HG03565 (cell line): Measurements from ENCODE around the gene RND3.

Experiments used
- ATAC-seq: cut with Tn5 transposase; IDR thresholded peaks from one replicate; pipeline ENCODE4 v1.9.1; 2021; ENCODE audit warnings: mild to moderate bottlenecking, moderate library complexity; ENCODE audit not compliant: unreplicated experiment

RND3 gene

DNA sequence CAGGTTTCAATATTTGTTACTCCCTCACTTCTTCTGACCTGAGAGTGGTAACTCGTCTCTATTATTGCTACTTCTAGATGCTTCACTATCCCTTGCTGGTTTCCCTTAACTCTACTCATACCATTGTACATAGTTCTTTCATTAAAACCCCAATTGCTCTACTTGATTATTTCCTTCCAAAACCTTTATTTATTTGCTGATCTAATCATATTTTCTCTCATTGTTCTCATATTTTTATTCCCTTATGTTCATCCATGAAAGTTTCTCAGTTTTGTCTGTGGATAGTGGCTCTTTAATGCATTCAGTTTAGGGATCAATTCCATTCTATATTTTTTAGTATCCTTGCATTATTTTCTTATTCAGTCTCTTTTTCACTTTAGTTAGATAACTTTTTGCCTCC lies 42.1 kb downstream of the RND3 start:
- ATAC-seq = no peak

DNA sequence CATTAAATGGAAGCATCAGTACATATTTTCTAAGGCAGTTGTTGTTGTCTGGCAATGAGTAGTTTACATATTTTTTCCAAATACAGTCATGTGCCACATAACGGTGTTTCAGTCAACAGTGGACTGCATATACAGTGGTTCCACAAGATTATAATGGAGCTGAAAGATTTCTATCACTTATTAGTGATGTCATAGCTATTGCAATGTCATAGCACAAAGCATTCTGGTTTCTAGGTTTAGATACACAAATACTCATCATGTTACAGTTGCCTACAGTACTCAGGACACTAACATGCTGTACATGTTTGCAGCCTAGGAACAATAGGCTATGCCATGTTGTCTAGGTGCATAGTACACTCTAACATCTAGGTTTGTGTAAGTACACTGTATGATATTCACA lies 45.0 kb downstream of the RND3 start:
- ATAC-seq = no peak

DNA sequence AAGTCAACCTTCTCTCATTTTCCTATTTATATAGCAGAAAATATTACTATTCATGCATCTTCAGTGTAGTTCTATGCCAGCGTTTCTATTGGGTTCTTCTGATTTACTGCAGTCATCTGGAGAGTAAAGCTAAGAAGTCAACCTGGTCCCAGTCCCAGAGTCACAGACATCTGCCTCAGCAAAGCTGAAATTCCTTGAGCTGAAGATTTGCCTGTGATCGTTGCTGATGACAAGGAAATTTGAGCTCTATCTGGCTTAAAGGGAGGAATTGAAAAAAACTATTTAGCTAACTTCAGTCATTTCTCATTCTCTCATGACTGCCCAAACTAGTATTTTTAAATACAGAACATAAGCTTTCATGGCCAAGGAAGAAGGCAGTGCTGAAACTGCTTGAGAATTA lies 45.7 kb downstream of the RND3 start:
- ATAC-seq = no peak

DNA sequence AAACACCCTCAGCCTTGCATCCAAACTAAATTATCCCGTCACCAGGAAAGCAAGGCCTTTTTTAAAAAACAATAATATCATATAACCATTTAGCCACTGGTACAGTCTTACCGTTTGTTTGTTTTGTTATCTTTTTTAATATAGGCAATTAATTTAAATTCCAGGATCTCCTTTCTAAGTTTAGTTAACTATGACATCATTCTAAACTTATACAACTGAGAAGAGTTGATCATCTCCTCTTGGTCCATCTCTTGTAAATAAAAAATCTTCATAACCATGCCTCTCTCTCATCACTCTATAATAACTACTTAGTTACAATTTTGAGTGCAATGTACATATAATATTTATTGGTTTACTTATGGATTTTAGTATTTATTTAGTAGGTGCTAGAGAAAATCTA lies 46.2 kb downstream of the RND3 start:
- no peak for ATAC-seq

DNA sequence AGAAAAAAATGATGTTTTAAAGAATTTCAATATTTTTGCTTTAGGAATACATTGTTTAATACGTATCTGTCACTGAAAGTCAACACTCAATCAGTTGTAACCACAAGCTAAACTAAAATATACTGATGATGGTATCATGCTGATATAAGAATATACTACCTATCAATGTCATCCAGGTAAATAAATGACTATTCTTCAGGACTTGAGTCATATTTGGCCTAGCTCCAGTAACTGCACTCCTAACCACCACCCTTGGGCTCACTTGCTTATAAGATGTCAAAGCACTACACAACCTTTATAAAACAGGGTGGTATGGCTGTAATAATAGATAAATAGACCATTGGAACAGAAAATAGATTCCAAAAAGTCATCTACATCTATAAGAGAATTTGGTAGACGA lies 48.8 kb downstream of the RND3 start:
- no peak for ATAC-seq

DNA sequence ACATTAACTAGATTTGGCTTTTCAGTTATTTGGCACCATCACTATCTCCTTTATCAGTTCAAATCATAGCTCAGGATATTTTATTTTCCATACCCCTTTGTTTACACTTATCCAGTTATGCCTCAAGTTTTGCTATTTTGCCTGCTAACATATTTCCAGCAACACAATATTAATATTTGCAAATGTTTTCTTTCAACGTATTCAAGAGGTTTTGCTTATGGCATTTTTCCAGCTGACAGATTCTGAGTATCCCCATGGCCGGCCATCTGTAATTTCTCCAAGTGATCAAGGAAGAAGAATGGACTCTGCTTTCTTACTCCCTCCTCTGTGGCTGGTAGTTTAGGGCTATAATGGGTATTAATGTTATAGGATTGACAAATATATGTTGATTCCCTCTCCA lies 49.4 kb downstream of the RND3 start:
- ATAC-seq = no peak

DNA sequence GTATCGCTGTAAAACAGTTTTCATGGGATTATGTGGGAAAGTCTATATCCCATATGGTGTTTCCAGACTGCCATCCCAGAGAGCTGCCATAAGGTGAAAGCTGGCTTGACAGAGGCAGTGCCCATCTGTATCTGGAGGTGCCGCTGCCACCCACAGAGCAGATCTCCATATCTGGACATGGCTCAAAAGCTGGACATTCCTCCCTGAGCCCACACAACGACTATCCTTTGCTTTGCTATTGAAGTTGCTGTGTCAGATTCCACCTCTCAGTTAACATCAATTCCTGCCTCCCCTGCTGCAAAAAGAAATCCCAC lies 55.2 kb downstream of the RND3 start:
- no peak for ATAC-seq

DNA sequence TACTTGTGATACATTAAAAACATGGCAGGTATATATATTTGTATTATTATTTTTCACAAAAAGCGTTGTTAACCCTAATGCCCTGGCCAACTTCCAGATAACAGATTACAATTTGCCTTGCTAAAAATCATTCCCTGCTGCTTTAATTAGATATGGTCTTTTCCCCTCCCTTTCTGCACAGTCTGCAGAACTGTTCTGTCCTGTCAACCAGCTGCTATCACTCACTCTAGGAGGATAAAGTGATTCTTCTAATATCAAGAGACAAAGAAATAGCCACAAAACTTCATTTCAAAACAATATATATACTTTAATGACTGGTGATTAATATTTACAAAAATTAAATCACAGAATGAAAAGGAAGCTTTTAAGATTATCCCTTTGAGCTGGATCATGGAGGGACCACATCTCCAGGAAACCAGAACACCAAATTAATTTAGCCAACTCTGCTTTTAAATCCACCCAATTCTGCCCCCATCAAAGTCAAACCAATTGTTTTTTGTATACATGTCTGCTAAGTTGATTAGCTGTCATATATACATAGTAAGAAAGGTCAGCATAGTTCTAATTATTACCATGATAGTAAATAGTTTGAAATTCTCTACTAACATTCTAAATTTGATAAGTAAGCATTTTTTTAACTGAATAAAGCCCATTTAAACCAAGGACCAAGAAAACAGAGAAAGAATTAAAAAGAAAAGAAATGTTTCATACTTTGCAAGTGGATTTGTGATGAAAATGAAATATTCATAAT lies 55.7 kb downstream of the RND3 start:
- ATAC-seq = no peak

DNA sequence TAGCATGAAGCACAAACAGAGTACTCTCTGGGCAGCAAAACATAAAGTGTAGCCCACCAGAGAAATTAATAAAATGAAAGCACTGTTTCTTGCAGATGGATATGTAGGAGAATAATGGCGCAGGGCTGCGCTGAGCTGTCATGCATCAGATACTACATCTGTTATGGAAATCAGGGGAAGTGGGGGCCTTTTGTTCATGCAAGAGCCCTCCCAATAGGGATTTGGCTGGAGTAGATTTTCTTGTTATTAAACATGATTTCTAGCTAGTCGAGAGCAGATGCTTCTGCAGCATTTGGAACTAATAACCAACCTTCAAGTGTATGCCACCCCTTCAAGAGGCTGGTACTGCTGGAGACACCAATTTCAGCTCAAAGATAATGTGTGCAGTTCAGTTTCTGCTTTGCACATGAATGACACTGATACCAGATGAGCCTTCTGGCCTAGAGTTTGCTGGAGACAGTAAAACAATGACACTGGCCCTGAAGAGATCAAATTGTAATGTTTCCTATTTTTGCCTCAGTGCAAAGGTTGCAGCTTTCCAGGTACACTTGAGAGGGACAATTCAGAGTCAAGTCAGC lies 58.0 kb downstream of the RND3 start:
- ATAC-seq = no peak

DNA sequence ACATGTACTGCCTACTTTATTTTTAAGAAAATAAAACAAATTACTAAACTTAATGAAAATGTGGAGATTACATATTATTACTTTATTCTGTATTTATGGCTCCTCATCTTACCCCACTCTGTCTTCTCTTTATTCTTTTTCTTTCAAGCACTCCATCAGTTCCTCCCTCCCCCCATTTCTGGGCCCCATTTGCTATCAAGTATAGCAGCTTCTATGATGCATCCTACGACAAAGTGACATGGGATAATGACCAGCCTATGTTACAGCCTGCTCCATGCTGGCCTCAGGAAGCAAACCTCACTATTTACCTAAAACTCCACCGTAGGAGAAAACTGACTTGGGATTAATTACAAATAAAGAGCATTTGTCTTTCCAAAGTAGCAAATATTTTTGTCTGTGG lies 58.8 kb downstream of the RND3 start:
- ATAC-seq = no peak

DNA sequence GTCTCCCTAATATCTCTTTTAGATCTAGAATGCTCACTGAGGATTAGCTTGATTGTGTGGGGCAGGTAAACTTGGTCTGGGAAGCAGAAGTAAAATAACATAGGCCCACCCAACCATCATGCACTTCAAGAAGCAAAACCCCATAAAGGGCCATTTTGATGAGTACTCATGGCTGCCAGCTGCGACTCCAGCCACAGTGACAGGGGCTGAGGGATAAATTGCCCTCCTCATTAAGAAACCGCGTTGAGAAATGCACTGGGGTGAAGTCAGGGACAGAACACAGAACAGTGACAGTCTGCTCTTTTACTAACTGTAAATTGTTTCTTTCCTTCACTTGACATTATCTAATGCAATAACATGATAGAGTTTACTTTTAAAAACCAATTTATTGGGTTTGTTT lies 60.2 kb downstream of the RND3 start:
- no peak for ATAC-seq

DNA sequence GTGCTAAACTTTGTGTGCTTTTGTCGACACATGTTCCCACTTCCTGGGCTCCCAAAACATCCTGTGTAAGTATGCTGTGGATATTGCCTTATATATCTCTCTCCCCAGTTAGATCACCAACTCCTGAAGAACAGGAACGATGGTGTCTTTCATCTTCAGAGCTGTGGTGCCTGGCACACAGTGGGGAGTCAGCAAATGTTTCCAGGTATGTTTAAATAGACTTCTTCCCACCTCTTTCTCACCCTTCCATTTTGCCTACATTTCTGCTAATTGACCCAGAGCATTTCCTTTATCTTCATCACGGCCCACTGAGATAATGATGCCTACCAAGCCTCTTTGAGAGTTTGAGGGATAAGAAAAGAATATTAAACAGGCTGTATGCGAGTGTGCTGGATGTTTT lies 60.7 kb downstream of the RND3 start:
- no peak for ATAC-seq

DNA sequence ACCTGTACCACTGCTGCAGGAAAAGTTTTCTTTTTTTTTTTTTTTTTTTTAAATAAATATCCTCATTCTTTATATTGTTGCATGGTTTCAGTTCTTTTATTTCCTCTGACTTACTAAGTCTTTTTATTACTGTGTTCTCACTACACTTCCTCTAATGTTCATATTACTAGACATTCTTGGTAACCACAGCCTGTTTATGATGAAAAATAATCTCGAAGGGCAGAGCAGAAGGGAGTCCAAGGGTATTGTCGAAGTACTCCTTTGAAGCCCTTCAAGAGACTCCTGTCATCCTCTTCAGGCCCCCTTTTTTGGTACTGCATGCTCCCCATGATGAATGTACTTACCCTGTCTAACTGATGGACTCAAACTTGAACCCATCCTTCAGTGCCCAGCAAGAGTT lies 61.2 kb downstream of the RND3 start:
- no peak for ATAC-seq

DNA sequence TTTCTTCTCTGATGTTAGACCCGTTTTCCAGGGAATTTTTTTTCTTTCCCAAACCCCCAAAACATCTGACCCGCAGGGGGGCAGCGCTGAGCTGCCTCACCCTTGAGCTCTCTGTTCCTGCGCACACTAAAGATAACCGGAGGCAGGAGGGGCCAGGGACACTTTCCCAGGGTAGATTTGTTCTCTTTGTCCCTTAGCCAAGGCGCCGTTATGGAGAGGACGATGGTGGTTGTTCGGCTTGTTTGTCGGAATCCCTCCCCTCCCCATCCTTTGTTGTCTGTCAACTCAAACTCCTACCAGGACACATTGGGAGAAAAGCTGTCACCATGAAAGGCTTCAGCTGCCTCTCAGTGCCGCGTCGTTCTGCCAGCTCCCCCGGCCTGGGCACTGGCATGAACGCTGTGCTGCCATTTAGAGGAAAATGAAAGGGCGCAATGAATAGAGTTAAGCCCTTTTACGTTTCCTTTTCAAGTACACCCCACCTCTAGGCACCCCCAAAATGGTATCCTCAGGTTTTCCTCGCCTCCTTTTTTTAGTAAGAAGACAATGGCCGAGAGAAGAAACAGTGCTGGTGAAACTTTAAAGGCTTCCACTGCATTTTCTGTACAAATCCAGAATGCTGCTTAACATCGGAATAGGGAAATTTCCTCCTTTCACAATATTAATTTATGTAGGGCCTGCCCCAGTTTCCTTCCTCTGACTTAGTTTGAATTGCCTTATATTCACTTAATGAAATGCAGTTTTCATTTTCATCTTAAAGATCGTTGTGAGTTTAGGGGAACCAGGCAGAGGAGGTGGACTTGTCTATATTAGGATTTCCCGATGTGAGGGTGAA lies 62.1 kb downstream of the RND3 start:
- ATAC-seq = no peak

DNA sequence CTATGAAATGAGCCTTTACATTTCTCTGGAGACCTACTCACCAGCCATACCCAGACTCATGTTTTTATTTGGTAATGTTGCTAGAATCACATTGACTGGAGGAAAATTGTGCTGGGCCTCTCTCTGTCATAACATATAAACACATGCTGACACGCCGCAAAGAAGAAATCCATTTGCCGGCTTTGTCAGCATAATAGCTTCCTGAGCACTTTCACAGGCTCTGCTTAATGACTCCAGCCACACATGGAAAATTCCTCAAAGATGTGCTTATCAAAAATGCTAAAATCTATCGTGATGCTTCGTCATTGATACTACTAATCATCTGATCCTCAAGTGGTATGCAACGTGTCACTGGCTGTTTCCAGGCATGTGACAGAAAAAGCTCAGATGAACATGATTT lies 63.1 kb downstream of the RND3 start:
- no peak for ATAC-seq

DNA sequence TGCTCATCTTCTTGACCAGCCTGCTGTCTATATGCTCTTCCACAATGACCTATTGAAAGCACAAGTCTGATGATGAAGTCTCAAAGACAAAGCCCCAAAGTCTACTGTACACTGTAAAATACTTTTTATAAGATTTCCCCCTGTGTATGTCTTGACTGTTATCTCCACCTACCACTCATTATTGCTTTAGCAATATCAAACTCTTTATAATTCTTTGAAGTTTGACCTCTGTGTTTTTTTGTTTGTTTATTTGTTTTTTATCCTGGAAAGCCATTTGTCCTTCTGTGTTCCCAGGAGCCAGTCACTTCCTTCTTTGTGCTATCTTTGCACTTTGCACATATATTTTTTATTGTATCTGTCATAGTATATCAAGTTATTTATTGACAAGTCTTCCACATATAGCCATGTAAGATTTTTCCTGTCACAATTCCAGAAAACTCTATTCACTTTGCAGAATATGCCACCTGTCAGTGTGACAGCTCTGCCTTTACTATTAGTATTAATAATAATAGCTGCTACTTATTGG lies 66.3 kb downstream of the RND3 start:
- no peak for ATAC-seq

DNA sequence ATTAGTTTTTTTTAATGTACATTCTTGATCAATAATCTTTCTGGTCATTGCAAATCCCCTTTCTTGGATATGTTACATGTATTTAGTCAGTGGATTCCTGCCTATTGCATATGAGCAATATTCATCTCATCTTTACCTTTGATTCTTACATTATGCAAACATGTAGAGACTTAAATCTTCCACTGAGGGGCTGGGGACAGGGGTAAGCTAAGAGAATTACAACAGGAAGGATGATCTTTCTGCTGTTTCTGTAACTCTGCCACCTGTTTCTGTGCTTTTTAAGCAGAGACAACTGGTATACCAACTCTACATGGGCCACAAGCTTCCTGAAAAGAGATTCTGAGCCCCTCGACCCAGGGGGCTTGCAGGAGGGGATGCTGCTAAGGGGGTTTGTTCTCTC lies 68.6 kb downstream of the RND3 start:
- no peak for ATAC-seq
